Activated CD4-positive, CD25-positive, alpha-beta regulatory T cell treated with anti-CD3 and anti-CD28 coated beads, Interleukin-2, amount 50 U/mL, for 72 hours (primary cell): ENCODE results near the gene SORBS2.

ENCODE experiments used
- DNase-seq: peaks from one replicate; pipeline ENCODE4 v3.0.0; 2021

SORBS2 gene

GRCh38 chr4:185666156-185666555 is 145.8 kb downstream of the SORBS2 start:
- no peak for DNase-seq

GRCh38 chr4:185665655-185666054 is 146.3 kb downstream of the SORBS2 start:
- no peak for DNase-seq

- DNase-seq: no peak
Observed at GRCh38 chr4:185664481-185664880, 147.5 kb downstream of the SORBS2 start.

GRCh38 chr4:185662030-185662778 is 149.8 kb downstream of the SORBS2 start:
- no peak for DNase-seq

- DNase-seq: no peak
Observed at GRCh38 chr4:185660340-185660739, 151.7 kb downstream of the SORBS2 start.

GRCh38 chr4:185657699-185658098 is 154.3 kb downstream of the SORBS2 start:
- no peak for DNase-seq

GRCh38 chr4:185657183-185657582 is 154.8 kb downstream of the SORBS2 start:
- no peak for DNase-seq

GRCh38 chr4:185656467-185656931 is 155.5 kb downstream of the SORBS2 start:
- no peak for DNase-seq

- no peak for DNase-seq
Observed at GRCh38 chr4:185654965-185655554, 156.9 kb downstream of the SORBS2 start.

- no peak for DNase-seq
Observed at GRCh38 chr4:185654311-185654710, 157.7 kb downstream of the SORBS2 start.

- no peak for DNase-seq
Observed at GRCh38 chr4:185651851-185652250, 160.1 kb downstream of the SORBS2 start.

GRCh38 chr4:185651137-185651677 is 160.8 kb downstream of the SORBS2 start:
- DNase-seq: no peak

GRCh38 chr4:185648631-185649030 is 163.4 kb downstream of the SORBS2 start:
- no peak for DNase-seq

- no peak for DNase-seq
Observed at GRCh38 chr4:185645403-185645802, 166.6 kb downstream of the SORBS2 start.

GRCh38 chr4:185644408-185644807 is 167.6 kb downstream of the SORBS2 start:
- DNase-seq: no peak

GRCh38 chr4:185642907-185643306 is 169.1 kb downstream of the SORBS2 start:
- no peak for DNase-seq

- no peak for DNase-seq
Observed at GRCh38 chr4:185640811-185641675, 171.0 kb downstream of the SORBS2 start.

GRCh38 chr4:185638548-185639301 is 173.3 kb downstream of the SORBS2 start:
- no peak for DNase-seq

- no peak for DNase-seq
Observed at GRCh38 chr4:185638093-185638492, 173.9 kb downstream of the SORBS2 start.

- no peak for DNase-seq
Observed at GRCh38 chr4:185637163-185637875, 174.7 kb downstream of the SORBS2 start.

- no peak for DNase-seq
Observed at GRCh38 chr4:185634066-185634652, 177.8 kb downstream of the SORBS2 start.
